Measurements from ENCODE around the gene MSI1.
"Not testable (repeated sequence)": the region's sequence is repeated elsewhere in the genome, so short reads cannot be mapped to it uniquely, and the experiment has no call there.

MSI1 gene

GRCh38 chr12:120353556-120354317 lies 15.2 kb downstream of the MSI1 start:
- no peak for DNase-seq

DNA sequence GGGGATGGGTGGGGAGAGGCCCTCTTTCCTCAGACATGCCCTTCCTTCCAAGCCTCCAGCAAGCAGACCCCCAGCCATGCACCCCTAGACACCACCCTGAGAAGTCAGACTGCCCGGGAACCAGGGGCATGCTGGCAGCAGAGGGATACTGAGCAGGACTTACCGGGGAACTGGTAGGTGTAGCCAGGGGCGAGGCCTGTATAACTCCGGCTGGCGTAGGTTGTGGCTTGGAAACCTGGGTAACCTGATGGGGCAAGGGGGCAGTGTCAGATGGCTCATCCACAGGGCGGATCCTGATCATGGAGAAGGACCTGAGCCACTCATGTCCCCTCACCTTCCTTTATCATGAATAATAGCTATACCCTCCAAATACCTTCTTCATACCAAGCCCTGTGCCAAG lies 15.8 kb downstream of the MSI1 start:
- no peak for DNase-seq

- no peak for DNase-seq
These were observed 16.8 kb downstream of the MSI1 start for GRCh38 chr12:120352117-120352516.

DNA sequence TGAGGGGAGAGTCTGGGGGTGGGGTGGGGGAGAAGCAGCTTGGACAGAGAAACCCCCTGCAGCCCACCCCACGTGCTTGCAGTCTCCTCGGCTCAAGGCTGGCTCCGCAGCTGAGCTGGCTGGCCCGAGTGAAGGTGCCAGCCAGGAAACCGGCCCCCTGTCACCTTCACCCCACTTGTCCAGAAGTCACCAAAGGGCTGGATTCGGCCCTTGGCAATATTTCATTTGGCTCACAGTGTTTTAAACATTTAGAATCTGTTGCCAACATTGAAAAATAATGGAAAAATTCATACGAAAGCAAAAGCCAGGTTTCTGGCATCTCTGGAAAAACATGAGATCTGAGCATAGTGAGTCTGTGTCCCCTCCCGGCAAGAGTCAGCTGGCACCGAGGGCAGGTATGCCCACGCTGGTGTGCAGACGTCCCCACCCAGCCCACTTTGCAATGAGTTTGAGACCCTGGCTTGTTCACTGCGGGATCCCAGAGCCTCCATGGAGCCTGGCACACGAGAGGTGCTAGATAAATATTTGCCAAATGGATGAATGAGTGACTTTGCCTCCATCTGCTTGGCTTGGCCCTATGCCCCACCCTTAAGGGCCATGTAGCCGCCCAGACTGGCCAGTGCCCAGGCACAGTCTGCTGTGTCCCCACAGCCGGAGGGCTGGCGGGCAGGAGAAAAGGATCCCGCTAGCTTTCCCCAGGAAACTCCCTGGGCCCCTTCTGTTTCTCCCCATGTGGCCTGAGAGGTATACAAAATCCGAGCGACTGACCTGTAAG lies 18.2 kb downstream of the MSI1 start:
- peak; percentile 62 for DNase-seq

DNA sequence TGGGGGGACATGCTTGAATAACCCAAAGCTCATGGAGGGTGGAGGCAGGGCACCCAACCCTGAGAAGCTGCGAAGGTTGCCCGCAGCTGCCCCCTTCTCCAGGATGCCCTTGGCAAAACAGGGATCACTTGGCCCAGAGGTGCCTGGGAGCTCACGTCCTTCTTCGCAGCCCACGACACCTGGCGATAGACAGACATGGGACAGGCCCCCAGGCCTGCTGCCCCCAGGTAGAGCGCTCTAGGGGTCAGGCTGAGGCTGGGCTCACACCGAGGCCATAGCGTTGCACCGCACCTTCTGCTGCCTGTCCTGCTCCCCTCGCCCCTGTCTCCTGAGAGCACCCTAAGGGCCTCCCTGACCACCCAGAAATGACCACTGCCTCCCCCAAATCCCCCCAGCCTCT lies 21.2 kb downstream of the MSI1 start:
- no peak for DNase-seq

DNA sequence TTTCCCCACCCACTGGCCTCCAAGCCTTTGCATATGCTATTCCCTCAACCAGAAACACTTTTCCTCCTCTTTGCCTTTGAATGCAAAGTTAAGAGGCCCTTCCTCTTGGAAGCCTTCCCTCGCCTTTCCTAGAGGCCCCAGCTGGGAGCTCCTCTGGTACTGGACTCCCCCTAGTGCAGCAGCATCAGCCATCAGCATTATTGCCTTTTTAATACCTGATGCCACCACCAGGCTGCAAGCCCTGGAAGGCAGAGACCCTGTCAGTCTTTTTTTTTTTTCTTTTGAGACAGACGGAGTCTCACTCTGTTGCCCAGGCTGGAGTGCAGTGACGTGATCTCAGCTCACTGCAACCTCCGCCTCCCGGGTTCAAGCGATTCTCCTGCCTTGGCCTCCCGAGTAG lies 22.3 kb downstream of the MSI1 start:
- DNase-seq = no peak

GRCh38 chr12:120346031-120346430 lies 22.9 kb downstream of the MSI1 start:
- no peak for DNase-seq

GRCh38 chr12:120343692-120344091 lies 25.3 kb downstream of the MSI1 start:
- DNase-seq = no peak

- no peak for DNase-seq
These were observed 25.9 kb downstream of the MSI1 start for GRCh38 chr12:120343039-120343537.

DNA sequence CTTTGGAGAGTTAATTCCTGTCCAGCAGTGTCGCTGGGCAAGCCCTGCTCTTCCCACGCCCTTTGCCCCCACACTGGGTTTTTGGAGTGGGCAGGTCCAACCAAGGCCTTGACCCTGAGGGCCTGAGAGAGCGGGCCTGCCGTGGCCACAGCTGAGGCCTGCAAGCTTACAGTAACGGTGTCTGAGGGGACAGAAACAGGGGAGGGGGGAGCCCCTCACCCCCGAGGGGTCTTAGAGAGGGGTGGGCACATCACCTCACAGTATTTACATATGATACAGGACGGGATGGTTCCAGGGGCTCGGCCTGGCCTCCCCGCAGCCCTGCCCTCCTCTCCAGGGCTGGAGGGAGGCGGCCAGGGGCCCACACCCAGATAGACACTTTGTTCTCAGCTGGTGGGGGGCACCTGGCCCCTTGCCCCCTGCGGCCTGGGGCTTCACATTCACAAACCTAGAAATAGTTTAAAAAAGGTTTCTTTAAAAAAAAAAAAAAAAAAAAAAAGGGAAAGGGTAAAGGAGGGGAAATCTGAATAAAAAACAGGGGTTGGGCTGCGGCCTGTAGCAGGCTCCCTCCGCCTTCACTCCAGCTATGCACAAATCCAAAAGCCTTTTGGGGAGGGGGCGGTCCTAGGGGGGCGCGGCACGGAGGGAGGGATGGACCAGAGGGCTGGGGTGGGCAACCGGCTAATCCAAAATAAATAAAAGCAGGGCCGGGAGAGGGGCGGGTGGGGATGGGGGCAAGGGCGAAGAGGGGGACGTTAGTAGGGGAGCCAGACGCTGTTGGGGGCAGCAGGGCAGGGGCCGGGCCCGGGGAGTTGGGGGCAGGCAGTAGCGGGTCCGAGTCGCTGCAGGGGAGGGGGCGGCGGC lies 26.6 kb downstream of the MSI1 start:
- no peak for DNase-seq

DNA sequence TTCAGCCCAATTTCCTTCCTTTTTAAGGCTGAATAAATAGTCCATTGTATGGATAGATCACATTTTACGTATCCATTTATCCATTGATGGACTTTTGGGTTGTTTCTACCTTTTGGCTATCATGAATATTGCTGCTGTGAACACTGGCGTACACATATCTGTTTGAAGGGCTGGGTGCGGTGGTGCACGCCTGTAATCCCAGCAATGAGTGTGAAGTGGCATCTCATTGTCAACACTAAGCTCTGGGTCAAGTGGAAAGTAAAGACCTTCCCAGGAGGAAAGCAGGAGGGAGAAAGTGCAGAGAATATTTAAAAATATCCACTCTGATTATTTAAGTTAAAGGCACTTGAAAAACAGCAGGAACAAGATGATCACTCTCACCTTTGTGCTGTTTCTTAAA lies 29.7 kb downstream of the MSI1 start:
- no peak for DNase-seq

GRCh38 chr12:120337730-120338129 lies 31.2 kb downstream of the MSI1 start:
- DNase-seq = no peak

- not testable (repeated sequence) for DNase-seq
These were observed 32.6 kb downstream of the MSI1 start for GRCh38 chr12:120336392-120336791.

DNA sequence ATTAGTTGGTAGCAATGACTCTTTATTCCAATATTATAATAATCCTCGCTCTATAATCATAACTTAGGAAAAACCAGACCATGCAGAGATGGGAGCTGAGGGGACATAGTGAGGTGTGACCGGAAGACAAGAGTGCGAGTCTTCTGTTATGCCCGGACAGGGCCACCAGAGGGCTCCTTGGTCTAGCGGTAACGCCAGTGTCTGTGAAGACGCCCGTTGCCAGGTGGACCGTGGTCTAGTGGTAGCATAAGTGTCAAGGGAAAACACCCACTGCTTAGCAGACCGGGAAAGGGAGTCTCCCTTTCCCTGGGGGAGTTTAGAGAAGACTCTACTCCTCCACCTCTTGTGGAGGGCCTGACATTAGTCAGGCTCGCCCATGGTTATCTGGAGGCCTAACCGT lies 33.5 kb downstream of the MSI1 start:
- peak; percentile 30 for DNase-seq

GRCh38 chr12:120332523-120332922 lies 36.4 kb downstream of the MSI1 start:
- DNase-seq = no peak

- DNase-seq = no peak
These were observed 36.9 kb downstream of the MSI1 start for GRCh38 chr12:120332041-120332440.

DNA sequence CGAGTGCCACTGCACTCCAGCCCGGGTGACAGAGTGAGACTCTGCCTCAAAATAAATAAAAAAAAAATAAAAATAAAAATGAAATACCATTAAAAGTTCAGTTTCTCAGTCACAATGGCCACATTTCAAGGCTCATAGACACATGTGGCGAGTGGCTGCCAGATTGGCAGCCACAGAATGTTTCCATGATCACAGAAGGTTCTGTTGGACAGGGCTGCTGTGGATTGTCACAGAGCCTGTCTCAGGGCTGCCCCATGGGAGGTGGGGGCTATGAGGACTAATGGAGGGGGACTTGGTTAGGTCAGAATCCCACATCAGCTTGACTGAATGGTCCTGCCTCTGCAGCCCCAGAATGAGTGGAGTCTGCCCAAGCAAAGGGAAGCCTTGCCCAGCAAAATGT lies 37.6 kb downstream of the MSI1 start:
- no peak for DNase-seq

DNA sequence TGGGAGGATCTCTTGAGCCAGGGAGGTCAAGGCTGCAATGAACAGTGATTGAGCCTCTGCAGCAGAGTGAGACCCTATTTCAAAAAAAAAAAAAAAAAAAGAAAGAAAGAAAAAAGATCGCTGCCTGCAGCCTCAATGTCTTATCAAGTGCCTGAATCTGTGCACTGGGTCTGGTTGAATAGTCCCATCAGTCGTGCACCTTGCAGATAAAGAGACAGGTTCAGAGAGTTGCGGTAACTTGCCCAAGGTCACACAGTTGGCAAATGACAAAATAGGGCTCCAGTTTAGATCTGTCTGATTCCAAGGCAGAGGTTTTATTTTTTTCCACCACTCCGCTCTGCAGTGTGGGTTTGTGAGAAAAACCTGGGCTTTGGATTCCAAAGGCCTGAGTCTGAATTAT lies 40.7 kb downstream of the MSI1 start:
- DNase-seq = no peak

GRCh38 chr12:120327593-120327992 lies 41.4 kb downstream of the MSI1 start, which contains the start of gene PLA2G1B:
TSS of gene PLA2G1B (minus strand) at chr12:120327779. CDS start at chr12:120327753, 26 bp downstream.
- no peak for DNase-seq

- no peak for DNase-seq
These were observed 44.0 kb downstream of the MSI1 start for GRCh38 chr12:120324841-120325417.

GRCh38 chr12:120323772-120324171 lies 45.2 kb downstream of the MSI1 start:
- DNase-seq = no peak

DNA sequence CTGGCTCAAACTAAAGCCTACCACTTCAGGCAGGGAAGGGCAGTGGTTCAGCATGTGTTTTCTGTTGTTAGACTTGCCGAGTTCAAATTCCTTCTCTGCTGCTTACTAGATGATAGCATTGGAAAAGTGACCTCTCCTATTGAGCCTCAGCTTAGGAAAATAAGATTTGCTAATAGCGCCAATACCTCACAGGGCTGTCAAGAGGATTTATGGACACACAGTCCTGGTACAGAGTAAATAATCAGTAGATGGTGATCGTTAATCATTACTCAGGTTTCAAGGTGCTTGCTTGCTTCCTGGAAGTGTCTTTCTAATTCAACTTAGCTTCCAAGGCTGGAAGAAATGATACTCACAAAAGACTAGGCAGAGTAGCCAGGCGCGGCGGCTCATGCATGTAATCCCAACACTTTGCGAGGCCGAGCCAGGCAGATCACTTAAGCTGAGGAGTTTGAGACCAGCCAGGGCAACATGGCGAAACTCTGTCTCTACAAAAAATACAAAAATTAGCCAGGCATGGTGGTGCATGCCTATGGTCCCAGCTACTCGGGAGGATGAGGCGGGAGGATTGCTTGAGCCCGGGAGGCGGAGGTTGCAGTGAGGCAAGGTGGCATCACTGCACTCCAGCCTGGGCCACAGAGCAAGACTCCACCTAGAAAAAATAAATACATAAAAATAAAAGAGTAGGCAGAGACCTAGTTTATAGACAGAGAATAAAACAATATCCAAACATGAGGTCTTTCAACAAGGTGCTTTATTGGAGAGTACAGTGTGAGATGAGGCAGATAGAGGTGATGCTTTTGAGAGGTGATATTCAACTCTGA lies 47.4 kb downstream of the MSI1 start:
- no peak for DNase-seq

Measured in SHP77 treated with DMSO at 0.1 percent for 48 hours (cell line).